ENCODE measurements around the gene GHR. TPM values are rescaled to one million over a fixed set of nuclear protein-coding genes. Genes with fewer than 3 reads are reported as not detected.

Gene GHR
- total and polyA plus RNA-seq, 2 of the 8 experiments (the other 6 are each of a cell fraction or from before 2014, with no cell fraction given): 0.15 to 0.19 TPM

DNA sequence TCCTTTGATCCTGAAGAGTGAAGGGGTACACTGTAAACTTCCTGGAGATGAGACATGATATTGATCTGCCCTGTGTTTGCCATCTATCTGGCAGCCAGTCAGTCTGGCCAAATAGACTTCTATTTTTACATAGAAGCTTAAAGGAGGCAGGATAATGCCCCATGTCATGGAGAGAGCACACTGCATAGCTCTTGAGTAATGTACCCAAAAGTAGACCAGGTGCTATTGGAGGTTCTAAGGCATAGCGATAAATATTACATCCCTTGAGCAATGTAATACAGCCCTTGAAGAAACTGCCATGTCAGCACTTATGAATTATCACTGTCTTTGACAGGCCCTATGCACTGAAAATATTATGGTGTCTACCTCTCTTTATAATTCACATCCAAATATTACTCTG, 131.8 kb downstream of the GHR start (continued):
- TF ChIP-seq, protein P1, sequence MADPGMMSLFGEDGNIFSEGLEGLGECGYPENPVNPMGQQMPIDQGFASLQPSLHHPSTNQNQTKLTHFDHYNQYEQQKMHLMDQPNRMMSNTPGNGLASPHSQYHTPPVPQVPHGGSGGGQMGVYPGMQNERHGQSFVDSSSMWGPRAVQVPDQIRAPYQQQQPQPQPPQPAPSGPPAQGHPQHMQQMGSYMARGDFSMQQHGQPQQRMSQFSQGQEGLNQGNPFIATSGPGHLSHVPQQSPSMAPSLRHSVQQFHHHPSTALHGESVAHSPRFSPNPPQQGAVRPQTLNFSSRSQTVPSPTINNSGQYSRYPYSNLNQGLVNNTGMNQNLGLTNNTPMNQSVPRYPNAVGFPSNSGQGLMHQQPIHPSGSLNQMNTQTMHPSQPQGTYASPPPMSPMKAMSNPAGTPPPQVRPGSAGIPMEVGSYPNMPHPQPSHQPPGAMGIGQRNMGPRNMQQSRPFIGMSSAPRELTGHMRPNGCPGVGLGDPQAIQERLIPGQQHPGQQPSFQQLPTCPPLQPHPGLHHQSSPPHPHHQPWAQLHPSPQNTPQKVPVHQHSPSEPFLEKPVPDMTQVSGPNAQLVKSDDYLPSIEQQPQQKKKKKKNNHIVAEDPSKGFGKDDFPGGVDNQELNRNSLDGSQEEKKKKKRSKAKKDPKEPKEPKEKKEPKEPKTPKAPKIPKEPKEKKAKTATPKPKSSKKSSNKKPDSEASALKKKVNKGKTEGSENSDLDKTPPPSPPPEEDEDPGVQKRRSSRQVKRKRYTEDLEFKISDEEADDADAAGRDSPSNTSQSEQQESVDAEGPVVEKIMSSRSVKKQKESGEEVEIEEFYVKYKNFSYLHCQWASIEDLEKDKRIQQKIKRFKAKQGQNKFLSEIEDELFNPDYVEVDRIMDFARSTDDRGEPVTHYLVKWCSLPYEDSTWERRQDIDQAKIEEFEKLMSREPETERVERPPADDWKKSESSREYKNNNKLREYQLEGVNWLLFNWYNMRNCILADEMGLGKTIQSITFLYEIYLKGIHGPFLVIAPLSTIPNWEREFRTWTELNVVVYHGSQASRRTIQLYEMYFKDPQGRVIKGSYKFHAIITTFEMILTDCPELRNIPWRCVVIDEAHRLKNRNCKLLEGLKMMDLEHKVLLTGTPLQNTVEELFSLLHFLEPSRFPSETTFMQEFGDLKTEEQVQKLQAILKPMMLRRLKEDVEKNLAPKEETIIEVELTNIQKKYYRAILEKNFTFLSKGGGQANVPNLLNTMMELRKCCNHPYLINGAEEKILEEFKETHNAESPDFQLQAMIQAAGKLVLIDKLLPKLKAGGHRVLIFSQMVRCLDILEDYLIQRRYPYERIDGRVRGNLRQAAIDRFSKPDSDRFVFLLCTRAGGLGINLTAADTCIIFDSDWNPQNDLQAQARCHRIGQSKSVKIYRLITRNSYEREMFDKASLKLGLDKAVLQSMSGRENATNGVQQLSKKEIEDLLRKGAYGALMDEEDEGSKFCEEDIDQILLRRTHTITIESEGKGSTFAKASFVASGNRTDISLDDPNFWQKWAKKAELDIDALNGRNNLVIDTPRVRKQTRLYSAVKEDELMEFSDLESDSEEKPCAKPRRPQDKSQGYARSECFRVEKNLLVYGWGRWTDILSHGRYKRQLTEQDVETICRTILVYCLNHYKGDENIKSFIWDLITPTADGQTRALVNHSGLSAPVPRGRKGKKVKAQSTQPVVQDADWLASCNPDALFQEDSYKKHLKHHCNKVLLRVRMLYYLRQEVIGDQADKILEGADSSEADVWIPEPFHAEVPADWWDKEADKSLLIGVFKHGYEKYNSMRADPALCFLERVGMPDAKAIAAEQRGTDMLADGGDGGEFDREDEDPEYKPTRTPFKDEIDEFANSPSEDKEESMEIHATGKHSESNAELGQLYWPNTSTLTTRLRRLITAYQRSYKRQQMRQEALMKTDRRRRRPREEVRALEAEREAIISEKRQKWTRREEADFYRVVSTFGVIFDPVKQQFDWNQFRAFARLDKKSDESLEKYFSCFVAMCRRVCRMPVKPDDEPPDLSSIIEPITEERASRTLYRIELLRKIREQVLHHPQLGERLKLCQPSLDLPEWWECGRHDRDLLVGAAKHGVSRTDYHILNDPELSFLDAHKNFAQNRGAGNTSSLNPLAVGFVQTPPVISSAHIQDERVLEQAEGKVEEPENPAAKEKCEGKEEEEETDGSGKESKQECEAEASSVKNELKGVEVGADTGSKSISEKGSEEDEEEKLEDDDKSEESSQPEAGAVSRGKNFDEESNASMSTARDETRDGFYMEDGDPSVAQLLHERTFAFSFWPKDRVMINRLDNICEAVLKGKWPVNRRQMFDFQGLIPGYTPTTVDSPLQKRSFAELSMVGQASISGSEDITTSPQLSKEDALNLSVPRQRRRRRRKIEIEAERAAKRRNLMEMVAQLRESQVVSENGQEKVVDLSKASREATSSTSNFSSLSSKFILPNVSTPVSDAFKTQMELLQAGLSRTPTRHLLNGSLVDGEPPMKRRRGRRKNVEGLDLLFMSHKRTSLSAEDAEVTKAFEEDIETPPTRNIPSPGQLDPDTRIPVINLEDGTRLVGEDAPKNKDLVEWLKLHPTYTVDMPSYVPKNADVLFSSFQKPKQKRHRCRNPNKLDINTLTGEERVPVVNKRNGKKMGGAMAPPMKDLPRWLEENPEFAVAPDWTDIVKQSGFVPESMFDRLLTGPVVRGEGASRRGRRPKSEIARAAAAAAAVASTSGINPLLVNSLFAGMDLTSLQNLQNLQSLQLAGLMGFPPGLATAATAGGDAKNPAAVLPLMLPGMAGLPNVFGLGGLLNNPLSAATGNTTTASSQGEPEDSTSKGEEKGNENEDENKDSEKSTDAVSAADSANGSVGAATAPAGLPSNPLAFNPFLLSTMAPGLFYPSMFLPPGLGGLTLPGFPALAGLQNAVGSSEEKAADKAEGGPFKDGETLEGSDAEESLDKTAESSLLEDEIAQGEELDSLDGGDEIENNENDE (IDR thresholded peaks at IDR 0.05; ENCODE audit: insufficient replicate concordance, low read length): no peak
- TF ChIP-seq RNF2 (IDR thresholded peaks at IDR 0.05; ENCODE audit: borderline replicate concordance, low read depth, low read length, missing control alignments, poor library complexity, severe bottlenecking): no peak

All from H1 (cell line).